GM21528 (cell line): Measurements from ENCODE around the gene RNF141.

ENCODE experiments used
- ATAC-seq: cut with Tn5 transposase; IDR thresholded peaks from one replicate; pipeline ENCODE4 v1.9.1; 2021; ENCODE audit warnings: mild to moderate bottlenecking, moderate library complexity; ENCODE audit not compliant: unreplicated experiment, low FRiP score

The RNF141 gene

DNA sequence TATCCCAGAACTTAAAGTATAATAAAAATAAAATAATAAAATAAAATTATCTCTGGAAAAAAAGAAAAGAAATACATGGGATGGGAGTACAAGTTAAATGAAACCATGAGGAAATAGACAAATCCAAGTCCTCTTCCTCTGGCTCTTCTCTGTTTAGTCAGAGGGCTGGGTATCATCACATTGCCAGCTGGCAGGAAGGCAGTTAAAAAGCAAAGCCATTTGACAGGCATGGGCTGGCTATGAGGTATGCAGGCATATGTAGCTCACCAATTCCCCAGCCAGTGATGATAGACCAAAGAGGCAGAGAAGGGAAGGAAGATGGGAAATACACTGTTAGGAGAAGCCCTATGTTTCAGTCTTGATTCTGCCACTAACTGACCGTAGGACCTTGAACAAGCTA, 21.0 kb upstream of the RNF141 start:
- ATAC-seq, result no peak

GRCh38 chr11:10561043-10561818, 20.2 kb upstream of the RNF141 start:
- no peak for ATAC-seq

GRCh38 chr11:10558288-10558687, 17.3 kb upstream of the RNF141 start:
- ATAC-seq, result no peak

- ATAC-seq, result no peak
Observed at GRCh38 chr11:10556590-10556989, 15.6 kb upstream of the RNF141 start.

DNA sequence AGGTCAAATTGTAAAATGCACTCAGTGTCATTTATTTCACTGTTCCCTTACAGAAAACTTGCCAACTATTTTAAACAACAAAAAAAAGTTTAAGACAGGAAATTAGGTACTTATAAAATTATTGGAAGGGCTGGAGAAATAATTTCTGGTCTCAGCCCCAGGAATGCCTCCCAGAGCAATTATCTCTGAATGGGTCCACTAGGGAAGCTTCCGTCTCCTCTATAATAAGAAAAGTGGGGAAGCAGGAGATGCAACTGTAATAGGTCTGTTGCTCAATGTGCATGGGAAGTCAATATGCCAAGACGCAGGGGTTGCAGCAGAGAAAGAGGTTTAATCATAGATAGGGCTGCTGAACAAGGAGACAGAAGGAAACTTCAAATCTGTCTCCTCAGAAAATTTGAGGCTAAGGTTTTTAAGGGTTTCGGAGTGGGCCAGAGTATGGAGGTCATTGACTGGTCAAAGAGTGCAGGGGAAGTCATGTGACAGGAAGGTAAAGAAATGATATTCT, 10.9 kb upstream of the RNF141 start:
- no peak for ATAC-seq

- no peak for ATAC-seq
Observed at GRCh38 chr11:10551290-10551592, 10.3 kb upstream of the RNF141 start.

- ATAC-seq, result no peak
Observed at GRCh38 chr11:10550503-10551289, 9.7 kb upstream of the RNF141 start.

GRCh38 chr11:10544491-10545465, 3.8 kb upstream of the RNF141 start:
- ATAC-seq, result no peak

DNA sequence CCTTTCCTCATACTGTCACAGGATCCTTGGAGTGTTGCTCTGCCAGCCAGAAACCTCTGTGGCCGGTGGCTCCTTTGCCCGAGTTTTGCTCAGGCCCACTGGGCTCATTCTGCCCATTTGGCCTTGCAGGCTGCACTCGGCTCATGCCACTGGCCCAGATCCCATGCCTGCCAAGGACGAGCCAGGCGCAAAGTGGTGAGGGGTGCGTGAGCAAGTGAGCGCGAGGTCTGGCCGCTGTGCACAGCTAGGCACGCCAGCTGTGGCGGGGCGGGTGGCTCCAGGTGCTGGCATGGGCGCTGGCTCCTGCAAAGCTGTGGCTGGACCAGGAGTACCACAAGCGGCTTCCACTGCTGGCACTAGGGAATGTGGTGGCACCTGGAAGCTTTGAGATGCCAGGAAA, 2.8 kb upstream of the RNF141 start:
- no peak for ATAC-seq

DNA sequence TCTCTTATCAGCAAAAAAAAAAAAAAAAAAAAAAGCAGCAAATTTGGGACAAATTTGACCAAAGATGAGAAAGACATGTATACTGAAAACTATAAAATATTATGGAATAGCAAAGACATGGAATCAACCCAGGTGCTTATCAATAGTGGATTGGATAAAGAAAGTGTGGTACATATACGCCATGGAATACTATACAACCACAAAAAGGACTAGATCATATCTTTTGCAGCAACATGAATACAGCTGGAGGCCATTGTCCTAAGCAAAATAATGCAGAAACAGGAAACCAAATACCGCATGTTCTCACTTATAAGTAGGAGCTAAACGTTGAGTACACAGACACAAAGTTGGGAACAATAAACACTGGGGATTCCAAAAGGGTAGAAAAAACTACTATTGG, 1.8 kb upstream of the RNF141 start:
- no peak for ATAC-seq

DNA sequence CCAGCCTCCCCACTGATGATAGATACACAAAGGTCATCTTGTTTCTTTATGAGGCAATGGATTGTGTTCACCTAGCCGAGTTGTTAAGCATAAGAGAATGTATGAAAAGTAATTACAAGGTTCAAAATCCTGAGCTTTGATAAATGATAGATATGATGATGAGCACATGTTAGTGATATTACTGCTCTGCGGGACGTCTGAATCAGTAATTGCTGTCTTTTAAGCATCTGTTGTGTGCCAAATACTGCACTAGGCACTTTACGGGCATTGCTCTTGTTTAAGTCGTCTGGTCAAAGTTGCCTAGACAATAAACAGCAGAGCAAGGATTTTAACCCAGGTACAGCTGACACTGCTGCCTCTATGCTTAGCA, 559 bp upstream of the RNF141 start:
- no peak for ATAC-seq

DNA sequence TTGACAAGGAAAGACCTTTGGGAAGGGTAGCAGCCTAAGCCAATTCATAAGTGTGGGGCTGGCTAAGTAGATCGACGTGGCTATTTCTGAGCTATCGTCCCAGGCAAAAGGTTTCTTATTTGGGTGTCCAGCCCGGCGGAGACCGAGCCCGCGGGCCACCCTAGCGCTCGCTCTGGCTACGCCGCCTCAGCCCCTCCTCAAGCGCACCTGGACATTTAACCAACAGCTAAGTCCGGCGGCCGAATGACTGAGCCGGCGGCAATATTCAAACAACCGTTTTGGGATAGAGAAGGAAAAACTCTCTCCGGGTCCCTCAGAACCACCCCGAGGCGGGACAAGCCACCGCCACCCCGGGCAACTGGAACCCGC, 457 bp downstream of the RNF141 start:
- peak; percentile 41 for ATAC-seq

DNA sequence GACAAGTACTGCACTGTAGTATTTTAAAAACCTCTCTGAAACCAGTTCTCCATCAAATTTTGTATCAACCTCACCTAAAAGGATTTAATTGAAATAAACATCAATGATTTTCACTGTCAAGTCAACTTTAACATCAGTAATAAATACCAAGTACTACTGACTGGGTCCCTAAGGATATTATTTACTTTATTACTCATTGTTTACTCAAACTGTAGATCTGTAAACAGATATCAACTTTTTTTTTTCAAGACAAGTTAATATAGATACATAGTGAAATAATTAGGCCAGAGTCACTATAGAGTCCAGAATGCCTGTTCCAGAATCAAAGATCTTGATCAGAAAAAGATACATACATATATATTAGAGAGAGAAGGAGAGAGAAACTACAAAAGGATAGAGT, 1.6 kb downstream of the RNF141 start:
- ATAC-seq, result no peak

GRCh38 chr11:10538924-10539323, 2.1 kb downstream of the RNF141 start:
- no peak for ATAC-seq

DNA sequence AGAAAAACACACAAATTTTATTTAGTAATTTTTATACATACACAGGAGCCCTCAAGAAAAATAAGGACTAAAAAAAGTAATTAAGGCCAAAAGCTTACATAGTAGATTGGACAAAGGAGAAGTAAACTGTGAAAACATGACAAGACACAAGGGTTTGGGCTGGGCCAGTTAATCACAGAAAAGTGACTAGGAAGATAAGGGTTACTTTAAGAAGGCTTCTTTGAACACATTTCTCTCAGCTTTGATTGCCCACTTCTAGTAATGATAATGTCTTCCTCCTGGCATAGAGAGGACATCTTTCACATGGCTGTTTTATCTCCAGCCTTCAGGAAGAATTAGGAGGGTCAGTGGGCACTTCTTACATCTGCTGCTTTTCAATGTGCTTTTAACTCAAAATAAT, 3.4 kb downstream of the RNF141 start:
- no peak for ATAC-seq

GRCh38 chr11:10534316-10534715, 6.7 kb downstream of the RNF141 start:
- ATAC-seq, result no peak

- ATAC-seq, result no peak
Observed at GRCh38 chr11:10533323-10533722, 7.7 kb downstream of the RNF141 start.

DNA sequence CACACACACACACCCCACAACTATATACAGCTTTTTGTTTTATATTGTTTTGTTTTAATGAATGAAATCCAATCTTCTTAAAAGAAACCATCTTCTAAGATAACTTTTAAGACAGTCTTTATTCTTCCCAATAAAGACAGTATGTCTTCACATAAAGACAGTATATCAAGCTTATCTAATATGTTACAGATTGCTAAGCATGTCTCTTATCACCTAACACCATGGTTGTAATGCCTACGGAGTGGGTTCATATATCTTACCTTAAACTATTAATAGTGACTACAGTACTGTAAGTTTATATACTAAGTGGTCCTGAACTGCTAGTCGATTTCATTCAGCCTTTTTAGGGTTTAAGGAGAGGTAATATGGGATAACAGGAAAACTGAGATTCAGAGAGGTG, 8.5 kb downstream of the RNF141 start:
- no peak for ATAC-seq

- no peak for ATAC-seq
Observed at GRCh38 chr11:10529279-10529678, 11.7 kb downstream of the RNF141 start.

DNA sequence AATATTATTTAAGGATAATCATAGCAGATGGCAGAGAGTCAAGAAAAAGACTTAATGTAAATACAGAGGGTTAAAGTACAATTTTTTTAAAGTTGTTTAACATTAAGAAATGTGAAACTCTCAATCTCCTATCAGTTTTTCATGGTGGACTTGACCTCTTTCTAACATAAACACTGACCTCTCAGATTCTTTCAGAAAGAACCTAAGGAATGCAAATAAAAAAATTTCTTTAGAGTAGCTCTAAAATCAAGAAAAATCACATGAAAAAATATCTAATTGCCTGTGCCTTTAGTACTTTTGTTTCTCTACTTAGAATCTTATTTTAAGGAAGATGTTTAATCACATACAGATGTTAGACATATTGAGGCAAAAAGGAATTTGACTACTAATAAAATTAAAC, 12.9 kb downstream of the RNF141 start:
- ATAC-seq, result no peak
